GM19438 (cell line): ENCODE measurements around the gene TTC23.
A peak's percentile ranks its signal among the peaks of the same experiment; 100 is the strongest.
"Not testable (repeated sequence)": the region's sequence is repeated elsewhere in the genome, so short reads cannot be mapped to it uniquely, and the experiment has no call there.

Source experiments
- ATAC-seq: cut with Tn5 transposase; IDR thresholded peaks from one replicate; pipeline ENCODE4 v1.9.1; 2021; ENCODE audit warnings: low read depth; ENCODE audit not compliant: unreplicated experiment

The TTC23 gene

GRCh38 chr15:99250857-99251841 lies 1.8 kb upstream of the TTC23 start, which contains the start of gene LRRC28:
TSS of gene LRRC28 (plus strand) at chr15:99251481. CDS start at chr15:99255958, 4,477 bp downstream.
- peak; percentile 95 for ATAC-seq

- ATAC-seq: no peak
Observed at GRCh38 chr15:99250494-99250856, 1.1 kb upstream of the TTC23 start.

- ATAC-seq: no peak
Observed at GRCh38 chr15:99250001-99250400, 620 bp upstream of the TTC23 start.

GRCh38 chr15:99248000-99248715 lies 1.2 kb downstream of the TTC23 start:
- ATAC-seq: no peak

GRCh38 chr15:99247062-99247461 lies 2.3 kb downstream of the TTC23 start:
- no peak for ATAC-seq

GRCh38 chr15:99244306-99244705 lies 5.1 kb downstream of the TTC23 start:
- ATAC-seq: no peak

- ATAC-seq: no peak
Observed at GRCh38 chr15:99241752-99242151, 7.6 kb downstream of the TTC23 start.

GRCh38 chr15:99239545-99240198 lies 9.7 kb downstream of the TTC23 start:
- ATAC-seq: peak; percentile 76

- no peak for ATAC-seq
Observed at GRCh38 chr15:99238849-99239248, 10.5 kb downstream of the TTC23 start.

- not testable (repeated sequence) for ATAC-seq
Observed at GRCh38 chr15:99234160-99234559, 15.2 kb downstream of the TTC23 start.

GRCh38 chr15:99232740-99233139 lies 16.6 kb downstream of the TTC23 start:
- ATAC-seq: no peak

GRCh38 chr15:99230867-99231266 lies 18.5 kb downstream of the TTC23 start:
- no peak for ATAC-seq

GRCh38 chr15:99228120-99228770 lies 21.1 kb downstream of the TTC23 start:
- no peak for ATAC-seq

GRCh38 chr15:99226802-99227201 lies 22.6 kb downstream of the TTC23 start:
- ATAC-seq: no peak

- no peak for ATAC-seq
Observed at GRCh38 chr15:99224372-99225214, 24.8 kb downstream of the TTC23 start.

- ATAC-seq: peak; percentile 72
Observed at GRCh38 chr15:99213187-99213811, 36.1 kb downstream of the TTC23 start.

GRCh38 chr15:99212406-99212805 lies 37.0 kb downstream of the TTC23 start:
- ATAC-seq: no peak

- ATAC-seq: no peak
Observed at GRCh38 chr15:99211926-99212325, 37.5 kb downstream of the TTC23 start.

GRCh38 chr15:99210334-99210733 lies 39.0 kb downstream of the TTC23 start:
- ATAC-seq: no peak
